ENCODE data around the gene PRRC2B. TPM values are rescaled to one million over a fixed set of nuclear protein-coding genes. Genes with fewer than 3 reads are reported as not detected.

PRRC2B gene
- total RNA-seq, 1 experiment from 2014 or later = 170 TPM

- TF ChIP-seq EZH2 (IDR thresholded peaks at IDR 0.05) (no peak), MAX (IDR thresholded peaks at IDR 0.05) (no peak), JUND (IDR thresholded peaks at IDR 0.05) (no peak), ELF1 (IDR thresholded peaks at IDR 0.05; ENCODE audit: borderline replicate concordance, low read depth) (no peak), POLR2A (IDR thresholded peaks at IDR 0.05; ENCODE audit: borderline replicate concordance, extremely low read depth, insufficient read depth, insufficient read length) (no peak), ATF3 (IDR thresholded peaks at IDR 0.05) (no peak), CBX3 (IDR thresholded peaks at IDR 0.05; ENCODE audit: low read depth) (no peak), EGR1 (IDR thresholded peaks at IDR 0.05; ENCODE audit: low read depth) (no peak), YY1 (IDR thresholded peaks at IDR 0.05; ENCODE audit: extremely low read depth, insufficient replicate concordance, low read depth, low read length) (no peak), ZBTB33 (IDR thresholded peaks at IDR 0.05; ENCODE audit: extremely low read depth, insufficient replicate concordance, low read length) (no peak)
Observed at GRCh38 chr9:131545786-131546335, 152.0 kb downstream of the PRRC2B start (continued).

GRCh38 chr9:131546336-131547084, 152.6 kb downstream of the PRRC2B start:
- ATAC-seq = no peak
- no peak overlapping the region for H3K4me2 ChIP-seq (ENCODE audit: low read length)
- H3K27ac ChIP-seq (ENCODE audit: low read depth, low read length) = no peak overlapping the region; the same call in 1 of the 2 replicates
- TF ChIP-seq FOSL1 (IDR thresholded peaks at IDR 0.05; ENCODE audit: low read depth) = no peak
- TF ChIP-seq SRF (IDR thresholded peaks at IDR 0.05; ENCODE audit: low read depth) = no peak
- TF ChIP-seq ZBTB33 (IDR thresholded peaks at IDR 0.05; ENCODE audit: extremely low read depth, insufficient replicate concordance, low read length) = no peak
- no peak for TF ChIP-seq ZFX (IDR thresholded peaks at IDR 0.05)
- TF ChIP-seq YY1 (IDR thresholded peaks at IDR 0.05; ENCODE audit: extremely low read depth, insufficient replicate concordance, low read depth, low read length) = no peak
- no peak for TF ChIP-seq POLR2AphosphoS5 (IDR thresholded peaks at IDR 0.05; ENCODE audit: low read depth, low read length)
- no peak for TF ChIP-seq CTCF (IDR thresholded peaks at IDR 0.05 in 2 of 3, conservative IDR thresholded peaks at IDR 0.05 in 1 of 3; ENCODE audit: borderline replicate concordance in 1 of 3, insufficient read depth in 1 of 3, low read depth in 2 of 3, low read length in 2 of 3)
- no peak for TF ChIP-seq ZNF274 (IDR thresholded peaks at IDR 0.05; ENCODE audit: low read depth, low read length)
- TF ChIP-seq EZH2 (IDR thresholded peaks at IDR 0.05) = no peak
- no peak for TF ChIP-seq MAX (IDR thresholded peaks at IDR 0.05)
- no peak for TF ChIP-seq ELF1 (IDR thresholded peaks at IDR 0.05; ENCODE audit: borderline replicate concordance, low read depth)

More at GRCh38 chr9:131546336-131547084, 152.6 kb downstream of the PRRC2B start:
- H3K4me3 ChIP-seq (replicated peaks in 1 of 2; ENCODE audit: low read depth in 1 of 2, low read length in 2 of 2) = no peak overlapping the region
- no TSS peak for BruUV-seq (replicated peaks)
- ChIA-PET POLR2A (no interaction called here), CTCF (no interaction called here), RAD21 (ENCODE audit: low non-redundant PET in 1 of 2, low total read pairs in 2 of 2, uncharacterized antibody in 2 of 2, unreplicated experiment in 2 of 2) (no interaction called here)
- H3K9me3 ChIP-seq (ENCODE audit: control insufficient read depth in 1 of 2, insufficient read depth in 1 of 2, low read depth in 1 of 2, low read length in 2 of 2) = peaks cover 0 to 12% of the 10 kb centered on the region in 2 experiments; a peak in 2 of 4 replicates
- peaks cover 3 to 9% of the 10 kb centered on the region in 2 experiments; a peak in 1 of 4 replicates for H3K4me1 ChIP-seq (ENCODE audit: control insufficient read depth in 1 of 2, insufficient read depth in 2 of 2, low read length in 2 of 2)
- no peaks in the 10 kb centered on the region for H4K20me1 ChIP-seq (ENCODE audit: insufficient read depth)
- no peak for DNase-seq (ENCODE audit: low read depth, low spot score)
- H2AFZ ChIP-seq (ENCODE audit: low read depth, low read length, poor library complexity, severe bottlenecking) = no peak overlapping the region
- H3K36me3 ChIP-seq (ENCODE audit: control insufficient read depth in 1 of 2, insufficient read depth in 2 of 2, low read length in 2 of 2) = no peaks in the 10 kb centered on the region
- H3K79me2 ChIP-seq (ENCODE audit: insufficient read depth, low read length) = no peaks in the 10 kb centered on the region
- H3K9ac ChIP-seq (ENCODE audit: low read length) = no peak overlapping the region
- intact Hi-C loops (cut with micrococcal nuclease) = no loop called here
- H3K27me3 ChIP-seq (ENCODE audit: insufficient read depth, low read length) = no peaks in the 10 kb centered on the region
- no peaks in the 10 kb centered on the region for H3K9me2 ChIP-seq (ENCODE audit: insufficient read depth)

All from HCT116 (cell line).